VCaP (cell line): ENCODE data around the gene TMEM108.

Experiments used
- H3K27ac ChIP-seq: fragments of 450-650 bp; 2 replicates; pipeline ENCODE4 v1.5.1; 2017
- CTCF ChIP-seq: fragments of 450-650 bp; conservative IDR thresholded peaks from 2 replicates; pipeline ENCODE4 v1.5.1; 2017; ENCODE audit warnings: mild to moderate bottlenecking, moderate library complexity

TMEM108 gene

GRCh38 chr3:133230195-133230594 is 192.0 kb downstream of the TMEM108 start:
- TF ChIP-seq CTCF = no peak
- no peak overlapping the region for H3K27ac ChIP-seq

GRCh38 chr3:133236901-133237300 is 198.7 kb downstream of the TMEM108 start:
- no peak for TF ChIP-seq CTCF
- no peak overlapping the region for H3K27ac ChIP-seq

DNA sequence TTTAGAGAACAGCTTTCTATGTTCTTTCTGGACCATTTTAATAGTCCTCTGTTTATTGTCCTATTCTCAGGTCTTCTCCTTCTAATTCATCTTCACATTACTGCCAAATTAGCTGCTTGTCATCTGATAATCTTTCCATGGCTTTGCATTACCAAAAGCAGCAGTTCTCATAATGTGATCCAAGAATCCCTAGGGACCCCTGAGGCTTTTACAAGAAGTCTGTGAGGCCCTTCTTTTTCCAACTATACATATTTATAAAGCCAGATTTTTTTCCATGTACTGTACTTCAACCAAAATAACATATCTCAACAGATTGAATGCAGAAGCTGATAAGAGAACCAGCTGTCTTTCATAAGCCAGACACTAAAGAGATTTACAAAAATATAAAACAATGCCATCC is 199.2 kb downstream of the TMEM108 start:
- no peak for TF ChIP-seq CTCF
- no peak overlapping the region for H3K27ac ChIP-seq

DNA sequence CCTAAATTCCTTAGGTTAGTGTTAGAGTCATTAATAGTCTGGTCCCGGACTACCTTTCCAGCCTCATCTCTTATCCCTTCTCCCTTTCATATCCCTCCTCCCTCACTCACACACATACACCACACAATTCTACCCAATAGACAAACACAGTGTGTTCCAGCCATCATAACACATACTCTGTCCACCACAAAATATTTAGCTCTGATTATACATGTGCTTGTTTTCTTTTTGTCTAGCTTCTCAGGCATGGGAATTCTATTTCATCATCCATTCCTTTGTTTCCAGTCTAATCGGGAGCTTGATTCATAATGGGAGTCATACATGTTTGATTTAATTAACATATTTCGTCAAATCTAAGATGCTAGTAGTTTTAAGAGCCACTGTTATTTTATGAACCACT is 199.8 kb downstream of the TMEM108 start:
- no peak overlapping the region for H3K27ac ChIP-seq
- no peak for TF ChIP-seq CTCF

DNA sequence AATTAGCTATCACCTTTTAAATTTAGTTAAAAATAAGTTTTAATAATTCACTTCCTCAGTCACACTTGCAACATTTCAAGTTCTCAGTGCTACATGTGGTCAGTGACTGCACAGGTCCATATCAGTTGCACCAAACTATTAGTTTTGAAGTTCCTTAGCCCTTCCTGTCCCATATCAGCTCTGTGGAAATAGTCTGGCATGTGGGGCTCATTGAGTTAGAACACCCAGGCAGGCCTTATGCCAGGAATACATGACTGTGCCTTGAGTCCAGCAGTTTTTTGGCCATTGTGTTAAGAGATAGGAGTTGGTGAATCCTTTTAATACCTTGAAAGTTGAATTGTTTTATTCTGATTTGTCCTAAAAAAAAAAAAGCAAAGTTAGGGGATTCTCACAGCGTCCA is 207.9 kb downstream of the TMEM108 start:
- TF ChIP-seq CTCF = no peak

GRCh38 chr3:133246773-133247172 is 208.6 kb downstream of the TMEM108 start:
- H3K27ac ChIP-seq = no peak overlapping the region
- TF ChIP-seq CTCF = no peak

More for the DNA sequence above, 207.9 kb downstream of the TMEM108 start:
- no peak overlapping the region for H3K27ac ChIP-seq

DNA sequence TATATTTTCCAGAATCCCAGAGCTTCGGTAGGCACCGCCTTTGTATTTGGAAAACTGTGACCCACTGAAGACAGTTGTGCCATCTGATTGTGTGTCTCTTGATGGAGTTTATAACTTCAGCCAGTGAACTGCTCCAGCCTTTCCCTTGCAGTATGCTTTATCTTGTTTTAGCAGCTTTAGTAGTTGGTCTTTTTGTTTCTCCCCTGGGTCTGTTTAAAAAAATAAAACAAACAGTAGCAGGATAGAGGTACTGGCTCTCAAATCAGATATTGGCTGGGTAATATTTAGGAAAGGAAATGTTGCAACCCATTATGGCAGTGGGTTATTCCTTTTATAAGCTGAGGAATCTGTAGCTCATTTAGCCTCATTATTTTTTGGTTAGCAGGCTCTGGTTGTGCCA is 210.2 kb downstream of the TMEM108 start:
- TF ChIP-seq CTCF = no peak
- no peak overlapping the region; the same call in 1 of the 2 replicates for H3K27ac ChIP-seq

DNA sequence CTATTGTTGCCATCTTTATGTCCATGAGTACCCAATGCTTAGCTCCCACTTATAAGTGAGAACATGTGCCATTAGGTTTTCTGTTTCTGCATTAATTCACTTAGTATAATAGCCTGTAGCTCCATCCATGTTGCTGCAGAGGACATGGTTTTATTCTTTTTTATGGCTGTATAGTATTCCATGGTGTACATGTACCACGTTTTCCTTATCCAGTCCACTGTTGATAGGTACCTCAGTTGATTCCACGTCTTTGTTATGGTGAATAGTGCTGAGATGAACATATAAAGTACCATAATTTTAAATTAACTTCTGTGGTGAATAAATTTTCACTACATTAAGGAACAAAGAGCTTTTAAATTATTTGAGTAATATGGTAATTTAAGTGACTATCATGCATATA is 211.3 kb downstream of the TMEM108 start:
- TF ChIP-seq CTCF = no peak
- no peak overlapping the region for H3K27ac ChIP-seq
